K562 (cell line): Measurements from ENCODE around the gene SLC35E3. TPM values are rescaled to one million over a fixed set of nuclear protein-coding genes. Genes with fewer than 3 reads are reported as not detected.

Experiments used
- ATAC-seq: fragments of 200-7000 bp; cut with Tn5 transposase; 3 replicates; pipeline ENCODE4 v1.9.1; 2020; ENCODE audit warnings: moderate library complexity
- BruUV-seq: library from RNA; stranded (reverse); fragments of 400-500 nt; replicated peaks from 2 replicates; lab custom pipeline; 2021; lab: Mats Ljungman, UMichigan
- CTCF ChIA-PET: fragments of 300-600 bp; formaldehyde crosslinking; extraction: SDS; loops from one replicate; lab custom pipeline; 2021; ENCODE audit warnings: low intra/inter-chr PET ratio; lab: Yijun Ruan, JAX
- POLR2A ChIA-PET: fragments of 300-600, 350-650 bp; sonication (Branson Sonifier 250); formaldehyde crosslinking; extraction: SDS; loops from one replicate; lab custom pipeline; 2021; ENCODE audit warnings: antibody characterized with exemption, inconsistent platforms; lab: Yijun Ruan, JAX
- DNase-seq, 4 experiments: peaks; one replicate each; pipeline versions ENCODE4 v3.0.0 to v3.0.0-alpha.2; 2011 to 2018; ENCODE audit warnings: low spot score in 3 of 4, mixed read lengths in 3 of 4; ENCODE audit errors: extremely low read depth in 1 of 4
- FAIRE-seq: peaks from 2 replicates; lab custom pipeline; 2011; peaks lifted over from hg19 to GRCh38; lab: Jason Lieb, UNC
- H2AFZ ChIP-seq: 2 replicates; pipeline ENCODE4 v1.6.0; 2011; ENCODE audit warnings: low read depth, low read length, control low read depth, inconsistent platforms
- H3K27ac ChIP-seq: fragments of 200-600 bp; 3 replicates; pipeline ENCODE4 v1.8.0; 2011; ENCODE audit warnings: low read depth, mild to moderate bottlenecking, control low read depth, inconsistent platforms, low read length, moderate library complexity, mixed read lengths; ENCODE audit errors: extremely low read depth
- H3K27me3 ChIP-seq, 2 experiments: fragments of 300-600 bp in 1 of 2; 2 replicates in 1 of 2; 3 replicates in 1 of 2; pipeline versions ENCODE4 v1.6.0 to v1.8.0; 2011; ENCODE audit warnings: inconsistent platforms in 2 of 2, low read length in 2 of 2, mild to moderate bottlenecking in 1 of 2, mixed read lengths in 1 of 2, moderate library complexity in 1 of 2; ENCODE audit not compliant: control insufficient read depth in 2 of 2, insufficient read depth in 2 of 2
- H3K36me3 ChIP-seq: fragments of 300-600 bp; 3 replicates; pipeline ENCODE4 v1.8.0; 2011; ENCODE audit warnings: mild to moderate bottlenecking, low read length, inconsistent platforms; ENCODE audit not compliant: control insufficient read depth, insufficient read depth
- H3K4me1 ChIP-seq, 2 experiments: fragments of 200-600 bp in 1 of 2; replicated peaks in 1 of 2; 2 replicates in 1 of 2; 3 replicates in 1 of 2; pipeline versions ENCODE4 v1.5.1 to v1.8.0; 2011; ENCODE audit warnings: inconsistent platforms in 2 of 2, low read length in 2 of 2, mild to moderate bottlenecking in 1 of 2, mixed read lengths in 1 of 2, moderate library complexity in 1 of 2; ENCODE audit not compliant: control insufficient read depth in 2 of 2, insufficient read depth in 2 of 2
- H3K4me2 ChIP-seq: 2 replicates; pipeline ENCODE4 v1.6.1; 2011; ENCODE audit warnings: low read length, control low read depth, inconsistent platforms, mixed read lengths; ENCODE audit not compliant: insufficient read depth
- H3K4me3 ChIP-seq: fragments of 200-600 bp; sonication (generic), shearing (Covaris generic); 2 replicates; pipeline ENCODE4 v1.5.1; 2016; ENCODE audit warnings: control low read depth, inconsistent platforms
- H3K79me2 ChIP-seq: fragments of 200-600 bp; 3 replicates; pipeline ENCODE4 v1.8.0; 2011; ENCODE audit warnings: low read length, inconsistent platforms; ENCODE audit not compliant: control insufficient read depth, insufficient read depth
- H3K9ac ChIP-seq, 2 experiments: 2 replicates each; pipeline versions ENCODE4 v1.6.0 to v1.6.1; 2011; ENCODE audit warnings: low read depth in 2 of 2, low read length in 2 of 2, control low read depth in 1 of 2, inconsistent platforms in 1 of 2, mild to moderate bottlenecking in 1 of 2, mixed read lengths in 1 of 2; ENCODE audit not compliant: insufficient read depth in 1 of 2
- H3K9me1 ChIP-seq: one replicate; pipeline ENCODE4 v1.6.0; 2011; ENCODE audit warnings: inconsistent platforms, mild to moderate bottlenecking, low read length, moderate library complexity; ENCODE audit not compliant: control insufficient read depth, insufficient read depth
- H3K9me3 ChIP-seq: replicated peaks from 2 replicates; pipeline ENCODE4 v1.5.1; 2011; ENCODE audit warnings: low read depth, low read length, inconsistent platforms; ENCODE audit not compliant: control insufficient read depth, insufficient read depth
- H4K20me1 ChIP-seq: replicated peaks from 2 replicates; pipeline ENCODE4 v1.6.1; 2011; ENCODE audit warnings: low read length, inconsistent platforms, mixed read lengths; ENCODE audit not compliant: control insufficient read depth, insufficient read depth
- CHD2 ChIP-seq: IDR thresholded peaks from 2 replicates; pipeline ENCODE4 v1.6.1; 2011; ENCODE audit warnings: low read depth, low read length
- GMEB1 ChIP-seq: fragments of 250-450 bp; sonication (Bioruptor Pico); IDR thresholded peaks from 2 replicates; pipeline ENCODE4 v1.4.0; 2020; ENCODE audit warnings: mild to moderate bottlenecking
- JUNB ChIP-seq: fragments of 450-650 bp; formaldehyde crosslinking; conservative IDR thresholded peaks from 2 replicates; pipeline ENCODE4 v1.4.0; 2020; ENCODE audit warnings: mild to moderate bottlenecking
- NCOA2 ChIP-seq, 2 experiments: fragments of 450-650 bp; IDR thresholded peaks; 2 replicates each; pipeline ENCODE4 v1.6.1; 2018; ENCODE audit warnings: mild to moderate bottlenecking in 2 of 2, moderate library complexity in 1 of 2; ENCODE audit not compliant: partially characterized antibody in 2 of 2
- POLR3A ChIP-seq: IDR thresholded peaks from 2 replicates; pipeline ENCODE4 v1.6.1; 2011; ENCODE audit warnings: borderline replicate concordance, mild to moderate bottlenecking, moderate library complexity; ENCODE audit not compliant: insufficient read length, insufficient read depth; ENCODE audit errors: extremely low read depth
- PPARD ChIP-seq: fragments of 250-450 bp; sonication (Bioruptor Pico); IDR thresholded peaks from 2 replicates; pipeline ENCODE4 v1.8.0; 2022; ENCODE audit warnings: inconsistent platforms, mild to moderate bottlenecking, moderate library complexity
- STAT5B ChIP-seq: fragments of 250-450 bp; sonication (Bioruptor Pico); IDR thresholded peaks from 2 replicates; pipeline ENCODE4 v1.8.0; 2021; ENCODE audit warnings: mild to moderate bottlenecking, inconsistent platforms
- VEZF1 ChIP-seq: fragments of 200-800 bp; sonication (Bioruptor generic); IDR thresholded peaks from 2 replicates; pipeline ENCODE4 v1.6.1; 2017; ENCODE audit warnings: missing genetic modification characterization, missing compliant biosample characterization
- ZNF347 ChIP-seq: fragments of 450-650 bp; formaldehyde crosslinking; IDR thresholded peaks from 2 replicates; pipeline ENCODE4 v1.4.0; 2020; ENCODE audit warnings: low read depth, mild to moderate bottlenecking, moderate library complexity
- WGBS: fragments of 100-300 bp; shearing (Covaris generic); methylation state at CpG from one replicate; pipeline ENCODE4 v1.1.6; 2016; ENCODE audit warnings: low coverage, mixed read lengths; ENCODE audit not compliant: insufficient coverage; ENCODE audit errors: missing lambda C conversion rate; 5-methylcytosine and 5-hydroxymethylcytosine counted together
- in situ Hi-C: fragments of 300-500 bp; cut with MboI; formaldehyde crosslinking; loops from 4 replicates; pipeline ENCODE4 v1.15.0; 2018; ENCODE audit warnings: inconsistent platforms, mixed read lengths
- intact Hi-C: fragments of 100-400 bp; cut with micrococcal nuclease; formaldehyde crosslinking; loops from 2 replicates; pipeline ENCODE4 v1.14.2; 2022
- polyA plus RNA-seq, 8 experiments: library from polyadenylated mRNA; depleted of rRNA in 4 of 8; stranded (reverse) in 5 of 8; unstranded in 3 of 8; fragments of >200 nt; fragmentation: Nextera tagmentation in 2 of 8; fragmentation: Illumina TruSeq in 1 of 8; extraction: Ambion mirVana in 2 of 8; extraction: Trizol in 1 of 8; gene quantifications; 2 replicates each; pipeline versions ENCODE4 v1.2.1 to v1.2.3, GENCODE V29; 2011 to 2014; ENCODE audit warnings: inconsistent platforms in 1 of 8, missing spikeins in 1 of 8
- total RNA-seq, 7 experiments: library from RNA; depleted of rRNA in 6 of 7; stranded (reverse); fragments of >200 nt in 6 of 7; fragmentation: Illumina TruSeq in 2 of 7; extraction: Trizol in 2 of 7; gene quantifications; 2 replicates each; pipeline versions ENCODE4 v1.2.1 to v1.2.3, GENCODE V29; 2011 to 2021; ENCODE audit warnings: low replicate concordance in 1 of 7
- TF ChIP-seq, protein P1 (sequence below): IDR thresholded peaks from 3 replicates; pipeline ENCODE4 v1.6.1; 2011; ENCODE audit warnings: borderline replicate concordance, mild to moderate bottlenecking, moderate library complexity; ENCODE audit not compliant: insufficient read length; ENCODE audit errors: extremely low read depth
- TF ChIP-seq, protein P2 (sequence below): fragments of 250-450 bp; sonication (Bioruptor Pico); IDR thresholded peaks from 2 replicates; pipeline ENCODE4 v1.4.0; 2020; ENCODE audit warnings: mild to moderate bottlenecking, moderate library complexity, borderline replicate concordance

The SLC35E3 gene
- total and polyA plus RNA-seq, 9 of the 15 experiments (the other 6 are each of a cell fraction or from before 2014, with no cell fraction given), result 1.2 to 5.9 (median 3.8) TPM

- in situ Hi-C loops, result no loop called here
- ATAC-seq (no peak), FAIRE-seq (no peak), DNase-seq (no peak)
- POLR2A ChIA-PET, result no interaction called here
- Histone ChIP-seq H3K9ac (peak overlapping the region in 1 of 2 experiments; percentile 15; a peak in 1 of 4 replicates), H3K79me2 (peaks cover 19% of the 10 kb centered on the region), H3K36me3 (peaks cover 26% of the 10 kb centered on the region), H3K4me1 (peaks cover under 1 to 11% of the 10 kb centered on the region in 2 experiments; a peak in 2 of 5 replicates), H2AFZ (no peak overlapping the region), H3K9me1 (no peaks in the 10 kb centered on the region), H4K20me1 (no peaks in the 10 kb centered on the region), H3K9me3 (no peaks in the 10 kb centered on the region), H3K4me2 (no peak overlapping the region), H3K27me3 (no peaks in the 10 kb centered on the region), H3K4me3 (no peak overlapping the region), H3K27ac (no peak overlapping the region)
- BruUV-seq, result no TSS peak
- WGBS, result 50% methylated on average over 4 of the region's 4 CpGs
- intact Hi-C loops, result no loop called here
- CTCF ChIA-PET, result no interaction called here
- TF ChIP-seq GMEB1 (CRISPR knock-in tag) (no peak), JUNB (CRISPR knock-in tag) (no peak), POLR3A (no peak), CHD2 (no peak), VEZF1 (CRISPR knock-in tag) (no peak), STAT5B (CRISPR knock-in tag) (no peak), PPARD (CRISPR knock-in tag) (no peak), ZNF347 (CRISPR knock-in tag) (no peak), NCOA2 (IDR thresholded peaks at IDR 0.05; ENCODE audit: partially characterized antibody in 2 of 2) (no peak)
- TF ChIP-seq, protein P1, sequence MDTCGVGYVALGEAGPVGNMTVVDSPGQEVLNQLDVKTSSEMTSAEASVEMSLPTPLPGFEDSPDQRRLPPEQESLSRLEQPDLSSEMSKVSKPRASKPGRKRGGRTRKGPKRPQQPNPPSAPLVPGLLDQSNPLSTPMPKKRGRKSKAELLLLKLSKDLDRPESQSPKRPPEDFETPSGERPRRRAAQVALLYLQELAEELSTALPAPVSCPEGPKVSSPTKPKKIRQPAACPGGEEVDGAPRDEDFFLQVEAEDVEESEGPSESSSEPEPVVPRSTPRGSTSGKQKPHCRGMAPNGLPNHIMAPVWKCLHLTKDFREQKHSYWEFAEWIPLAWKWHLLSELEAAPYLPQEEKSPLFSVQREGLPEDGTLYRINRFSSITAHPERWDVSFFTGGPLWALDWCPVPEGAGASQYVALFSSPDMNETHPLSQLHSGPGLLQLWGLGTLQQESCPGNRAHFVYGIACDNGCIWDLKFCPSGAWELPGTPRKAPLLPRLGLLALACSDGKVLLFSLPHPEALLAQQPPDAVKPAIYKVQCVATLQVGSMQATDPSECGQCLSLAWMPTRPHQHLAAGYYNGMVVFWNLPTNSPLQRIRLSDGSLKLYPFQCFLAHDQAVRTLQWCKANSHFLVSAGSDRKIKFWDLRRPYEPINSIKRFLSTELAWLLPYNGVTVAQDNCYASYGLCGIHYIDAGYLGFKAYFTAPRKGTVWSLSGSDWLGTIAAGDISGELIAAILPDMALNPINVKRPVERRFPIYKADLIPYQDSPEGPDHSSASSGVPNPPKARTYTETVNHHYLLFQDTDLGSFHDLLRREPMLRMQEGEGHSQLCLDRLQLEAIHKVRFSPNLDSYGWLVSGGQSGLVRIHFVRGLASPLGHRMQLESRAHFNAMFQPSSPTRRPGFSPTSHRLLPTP, result no peak
- TF ChIP-seq, protein P2, sequence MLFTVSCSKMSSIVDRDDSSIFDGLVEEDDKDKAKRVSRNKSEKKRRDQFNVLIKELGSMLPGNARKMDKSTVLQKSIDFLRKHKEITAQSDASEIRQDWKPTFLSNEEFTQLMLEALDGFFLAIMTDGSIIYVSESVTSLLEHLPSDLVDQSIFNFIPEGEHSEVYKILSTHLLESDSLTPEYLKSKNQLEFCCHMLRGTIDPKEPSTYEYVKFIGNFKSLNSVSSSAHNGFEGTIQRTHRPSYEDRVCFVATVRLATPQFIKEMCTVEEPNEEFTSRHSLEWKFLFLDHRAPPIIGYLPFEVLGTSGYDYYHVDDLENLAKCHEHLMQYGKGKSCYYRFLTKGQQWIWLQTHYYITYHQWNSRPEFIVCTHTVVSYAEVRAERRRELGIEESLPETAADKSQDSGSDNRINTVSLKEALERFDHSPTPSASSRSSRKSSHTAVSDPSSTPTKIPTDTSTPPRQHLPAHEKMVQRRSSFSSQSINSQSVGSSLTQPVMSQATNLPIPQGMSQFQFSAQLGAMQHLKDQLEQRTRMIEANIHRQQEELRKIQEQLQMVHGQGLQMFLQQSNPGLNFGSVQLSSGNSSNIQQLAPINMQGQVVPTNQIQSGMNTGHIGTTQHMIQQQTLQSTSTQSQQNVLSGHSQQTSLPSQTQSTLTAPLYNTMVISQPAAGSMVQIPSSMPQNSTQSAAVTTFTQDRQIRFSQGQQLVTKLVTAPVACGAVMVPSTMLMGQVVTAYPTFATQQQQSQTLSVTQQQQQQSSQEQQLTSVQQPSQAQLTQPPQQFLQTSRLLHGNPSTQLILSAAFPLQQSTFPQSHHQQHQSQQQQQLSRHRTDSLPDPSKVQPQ (CRISPR knock-in tag), result no peak
- TF ChIP-seq, all 486 proteins: peak for 0
Measured at GRCh38 chr12:68750506-68750905, 4.5 kb downstream of the SLC35E3 start.
